GM18867 (cell line): ENCODE results near the gene ZBTB24.
A peak's percentile ranks its signal among the peaks of the same experiment; 100 is the strongest.

ENCODE experiments used
- ATAC-seq: cut with Tn5 transposase; IDR thresholded peaks from one replicate; pipeline ENCODE4 v1.9.1; 2021; ENCODE audit warnings: mild to moderate bottlenecking, moderate library complexity; ENCODE audit not compliant: unreplicated experiment

The ZBTB24 gene

DNA sequence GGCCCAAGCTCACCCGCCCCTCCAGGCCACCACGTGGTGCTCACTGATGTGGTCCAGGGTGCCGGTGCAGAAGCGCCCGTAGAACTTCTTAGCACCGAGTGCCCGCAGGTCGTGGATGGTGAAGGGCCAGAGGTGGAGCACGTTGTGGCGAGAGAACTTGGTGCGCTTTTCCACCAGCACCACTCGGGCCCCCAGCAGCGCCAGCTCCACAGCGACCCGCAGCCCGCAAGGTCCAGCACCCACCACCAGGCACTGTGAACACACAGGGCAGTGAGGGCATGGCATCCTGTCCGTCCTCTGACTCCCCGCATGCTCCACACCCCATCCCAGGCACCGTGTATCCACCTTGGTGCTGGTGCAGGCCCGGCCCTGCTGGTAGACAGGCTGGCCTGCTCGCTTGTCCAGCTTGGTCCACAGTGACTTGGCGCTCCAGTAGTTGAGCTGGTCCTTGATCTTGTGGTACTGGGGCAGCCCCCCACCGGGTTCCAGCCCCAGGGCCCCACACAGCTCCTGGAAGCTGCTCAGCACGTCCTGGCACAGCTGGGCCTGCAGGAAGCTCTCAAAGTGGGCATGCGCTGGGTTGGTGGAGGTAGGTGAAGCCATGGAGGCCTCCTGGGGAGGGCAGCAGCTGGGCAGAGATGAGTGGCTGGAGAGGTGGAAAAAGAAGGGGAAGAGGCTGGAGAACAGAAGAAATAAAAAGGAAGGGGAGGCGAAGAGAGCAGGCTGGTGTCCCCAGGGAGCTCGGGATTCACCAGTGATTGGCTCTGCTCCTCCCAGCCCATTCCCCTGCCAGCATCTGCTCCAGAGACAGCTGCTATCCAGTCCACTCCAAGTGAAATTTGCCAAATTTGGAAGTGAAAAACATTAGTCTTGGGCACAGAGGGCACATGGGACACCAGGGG is 29.2 kb downstream of the ZBTB24 start:
- ATAC-seq: no peak

DNA sequence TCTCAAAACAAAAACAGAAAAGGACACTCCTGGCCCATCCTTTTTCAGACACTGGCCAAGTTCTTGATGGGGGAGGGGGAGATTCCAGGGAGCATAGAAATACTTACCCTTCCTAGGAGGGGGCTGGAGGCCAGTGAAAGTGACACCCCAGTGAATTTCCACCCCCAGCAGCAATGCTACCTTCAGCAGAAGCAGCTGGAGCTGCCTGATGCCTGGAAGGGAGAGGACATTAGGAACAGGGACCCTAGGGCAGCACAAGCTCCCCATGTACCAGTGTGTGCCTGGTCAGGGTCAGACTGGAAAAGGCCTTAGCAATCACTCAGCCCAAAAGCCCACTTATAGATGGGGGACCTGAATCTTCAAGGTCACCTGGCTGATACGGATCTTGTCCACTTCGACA is 29.9 kb downstream of the ZBTB24 start:
- no peak for ATAC-seq

DNA sequence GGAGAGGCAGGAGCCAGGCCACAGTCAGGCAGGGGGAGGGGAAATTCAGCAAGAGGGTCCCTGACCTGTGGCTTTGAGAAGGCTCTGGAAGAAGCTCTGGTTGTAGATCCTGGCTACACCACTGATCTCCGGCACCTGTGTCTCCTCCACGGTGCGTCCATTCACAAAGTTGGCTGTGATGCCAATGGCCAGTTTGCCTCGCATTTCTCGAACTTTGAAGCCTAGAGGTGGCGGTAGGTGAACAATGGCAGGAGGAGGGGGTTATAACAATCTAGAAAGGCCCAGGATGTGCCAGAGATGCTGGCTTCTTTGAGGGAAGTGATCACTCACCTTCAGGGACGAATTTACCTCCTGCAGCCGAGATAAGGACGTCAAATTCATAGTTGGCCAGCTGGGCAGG is 30.8 kb downstream of the ZBTB24 start:
- ATAC-seq: no peak

DNA sequence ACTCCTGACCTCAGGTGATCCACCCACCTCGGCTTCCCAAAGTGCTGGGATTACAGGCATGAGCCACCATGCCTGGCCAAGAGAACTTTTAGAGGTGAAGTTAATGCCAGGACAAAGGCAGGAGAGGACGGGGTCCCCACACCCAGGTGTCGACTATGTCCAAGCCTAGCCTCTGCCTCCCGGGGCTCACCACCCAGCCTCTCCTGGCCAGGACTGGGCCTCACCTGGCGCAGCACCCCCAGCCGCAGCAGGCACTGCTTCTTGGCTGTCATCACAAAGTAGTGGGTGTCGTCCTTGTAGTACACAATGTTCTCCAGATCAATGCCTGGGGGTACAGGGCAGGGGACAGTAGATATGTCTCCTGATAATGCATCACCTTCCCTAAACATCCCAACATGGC is 31.6 kb downstream of the ZBTB24 start:
- ATAC-seq: no peak

DNA sequence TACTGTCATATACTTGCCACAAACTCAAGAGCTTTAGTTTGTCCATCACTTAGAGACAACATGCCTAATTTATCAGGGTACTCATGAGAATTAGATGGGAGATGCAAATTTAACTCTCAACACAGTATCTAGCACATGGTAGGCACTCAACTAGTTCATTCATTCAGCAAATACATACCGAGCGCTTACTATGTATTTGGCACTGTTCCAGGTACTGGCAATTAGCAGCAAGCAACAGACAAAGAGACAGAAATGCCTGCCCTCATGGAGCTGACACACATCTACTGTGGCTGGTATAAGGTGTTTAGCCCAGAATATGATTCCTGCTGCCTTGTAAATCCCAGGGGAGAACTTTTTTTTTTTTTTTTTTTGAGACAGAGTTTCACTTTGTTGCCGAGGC is 32.2 kb downstream of the ZBTB24 start:
- ATAC-seq: no peak

DNA sequence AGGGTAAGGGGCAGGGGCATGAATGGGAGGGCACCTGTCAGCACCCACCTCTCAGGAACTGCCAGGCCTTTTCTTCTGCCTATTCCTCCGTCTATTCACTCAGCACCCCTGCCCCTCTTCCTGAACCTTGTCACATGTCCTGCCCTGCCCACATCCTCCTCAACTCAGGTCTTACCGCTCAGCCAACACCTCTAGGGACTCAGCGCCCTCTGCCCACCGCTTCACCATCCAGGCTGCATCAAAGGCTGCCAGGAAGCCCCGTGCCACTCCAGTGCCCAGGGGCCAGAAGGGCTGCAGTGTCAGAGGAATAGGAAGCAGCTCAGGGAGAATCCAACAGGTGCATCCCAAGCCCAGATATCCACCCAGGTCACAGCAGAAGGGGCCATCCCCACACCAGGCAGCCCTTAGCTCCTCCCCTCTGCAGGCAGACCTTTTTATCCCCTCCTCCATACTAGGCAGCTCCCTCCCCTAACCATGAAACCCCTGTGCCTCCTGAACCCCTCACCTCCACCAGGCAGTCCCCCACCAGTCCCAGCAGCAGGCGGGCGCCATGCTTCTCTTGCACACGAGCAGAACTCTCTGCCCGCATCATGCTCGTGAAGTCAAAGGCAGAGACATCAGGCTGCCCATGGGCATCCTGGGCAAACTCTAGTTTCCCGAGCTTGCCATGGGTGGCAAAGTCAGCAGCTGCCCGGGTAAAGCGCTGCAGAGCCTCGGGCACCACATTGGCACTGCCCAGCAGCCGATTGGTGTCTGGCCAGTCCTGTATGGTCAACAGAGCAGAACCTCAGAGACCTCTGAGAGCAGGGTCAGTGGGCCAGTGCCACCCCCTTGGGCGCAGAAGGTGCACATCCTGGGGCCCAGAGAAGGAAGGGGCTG is 33.0 kb downstream of the ZBTB24 start:
- ATAC-seq: no peak

DNA sequence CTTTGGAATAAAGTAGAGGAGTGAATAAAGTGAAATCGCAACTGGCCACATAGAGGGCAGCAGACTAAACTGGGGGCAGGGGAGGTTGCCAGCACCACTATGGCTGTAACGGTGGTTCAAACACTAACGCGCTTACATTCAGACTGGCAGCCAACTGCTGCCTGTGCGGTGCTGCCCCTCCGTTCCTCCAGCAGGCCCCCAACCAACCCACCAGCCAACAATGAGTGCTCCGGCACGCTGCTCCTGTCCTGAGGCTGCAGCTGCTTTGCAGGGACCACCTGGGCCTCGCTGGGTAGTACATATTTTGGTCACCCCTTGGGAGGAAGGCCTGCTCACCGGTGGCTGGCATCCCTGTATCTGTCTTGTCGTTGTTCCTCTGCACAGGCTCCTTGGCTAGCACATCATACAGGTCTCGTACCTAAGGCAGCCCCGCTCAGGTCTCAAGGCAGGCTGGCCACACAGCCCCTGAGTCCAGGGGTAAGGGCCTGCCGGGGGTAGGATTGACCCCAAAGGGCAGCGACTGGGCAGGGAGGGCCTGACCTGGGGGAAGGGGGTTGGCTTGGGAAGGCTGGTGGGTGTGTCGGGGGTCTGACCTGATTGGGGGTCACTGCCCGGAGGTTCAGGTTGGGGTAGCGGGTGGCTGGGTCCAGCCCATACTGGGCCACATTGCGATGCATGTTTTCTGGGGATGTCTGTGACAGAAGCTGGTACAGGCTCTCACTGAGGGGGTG is 33.8 kb downstream of the ZBTB24 start:
- no peak for ATAC-seq

DNA sequence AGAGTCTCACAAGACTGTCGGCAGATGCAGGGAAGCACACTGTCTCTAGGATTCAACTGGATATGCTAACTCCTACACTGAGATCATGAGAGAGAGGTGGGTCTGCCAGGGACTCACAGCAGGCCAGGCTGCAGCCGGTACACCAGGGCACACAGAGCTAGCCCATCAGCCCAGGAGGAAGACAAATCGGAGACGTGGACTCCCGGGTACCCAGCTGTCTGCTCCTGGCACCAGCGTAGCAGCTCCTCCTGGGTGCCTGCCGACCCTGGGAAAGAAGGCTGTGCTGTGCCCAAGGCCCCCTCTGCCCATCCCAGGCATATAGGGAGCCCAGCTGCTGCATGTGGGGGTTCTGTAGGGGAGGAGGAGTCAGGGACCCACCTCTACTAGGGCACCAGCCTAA is 34.4 kb downstream of the ZBTB24 start:
- no peak for ATAC-seq

DNA sequence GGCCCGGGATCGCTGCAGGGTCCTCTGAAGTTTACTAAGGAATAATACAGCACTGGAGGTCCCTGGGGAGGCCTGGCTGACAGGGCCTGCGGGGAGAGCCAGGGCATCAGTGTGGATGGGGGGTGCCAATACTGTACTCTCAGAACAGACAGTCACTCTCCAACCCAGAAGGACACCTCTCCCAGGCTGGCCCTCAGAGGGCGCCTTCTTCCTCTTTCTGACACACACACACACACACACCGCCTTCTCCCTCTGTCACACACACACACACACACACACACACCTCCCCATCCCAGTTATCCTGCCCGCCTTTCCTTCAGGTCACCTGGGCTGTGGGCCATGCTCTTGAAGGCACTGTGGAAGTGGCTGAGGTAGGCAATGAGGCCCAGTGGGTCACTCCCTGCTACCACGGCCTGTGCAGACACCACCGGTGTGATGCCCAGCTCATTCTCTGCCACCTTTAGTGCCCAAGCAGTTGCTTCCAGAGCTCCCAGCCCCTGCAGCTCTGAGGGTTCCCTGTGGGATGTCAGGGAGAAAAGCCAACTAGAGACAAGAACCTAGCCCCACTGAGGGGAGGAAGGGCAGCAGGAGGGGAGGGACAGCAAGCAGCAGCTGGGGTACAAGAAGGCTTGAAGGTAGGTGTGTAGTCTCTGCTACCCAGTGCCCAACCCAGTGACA is 35.0 kb downstream of the ZBTB24 start:
- no peak for ATAC-seq

DNA sequence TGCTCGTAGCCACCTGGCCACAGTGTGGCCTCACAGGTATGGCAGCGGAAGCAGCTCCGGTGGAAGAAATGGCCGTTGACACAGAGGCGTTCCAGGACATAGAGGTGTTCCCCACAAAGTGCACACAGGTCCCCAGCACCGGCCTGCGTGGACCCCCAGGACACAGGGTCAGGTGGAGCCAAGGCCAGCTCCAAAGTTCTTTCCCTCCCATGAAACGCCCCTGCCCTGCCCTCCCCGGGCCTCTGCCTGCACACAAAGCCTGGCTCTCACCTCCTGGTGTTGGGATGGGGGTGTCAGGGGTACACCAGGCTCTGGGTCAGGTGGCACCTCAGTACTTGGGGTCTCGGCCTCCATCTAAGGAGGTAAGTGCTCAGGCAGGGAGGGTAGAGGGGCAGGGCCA is 35.9 kb downstream of the ZBTB24 start:
- no peak for ATAC-seq

DNA sequence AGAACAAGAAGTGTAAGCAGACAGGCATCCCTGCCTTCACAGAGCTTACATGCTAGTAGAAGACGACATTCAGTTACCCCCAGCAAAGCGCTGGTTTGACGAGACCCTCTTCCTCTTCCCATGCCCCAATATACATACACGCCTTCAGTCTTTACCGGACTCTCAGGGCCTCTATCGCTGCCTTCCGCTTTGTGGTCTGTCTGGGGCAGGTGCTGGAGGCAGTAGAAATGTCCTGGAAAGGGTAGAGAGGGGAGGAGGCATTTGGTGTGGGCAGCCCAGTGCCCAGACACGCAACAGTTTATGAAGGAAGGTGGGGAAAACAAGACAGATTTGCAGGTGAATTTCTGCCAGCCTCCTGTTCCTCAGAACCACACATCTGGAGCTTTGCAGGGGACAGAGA is 36.5 kb downstream of the ZBTB24 start:
- no peak for ATAC-seq

DNA sequence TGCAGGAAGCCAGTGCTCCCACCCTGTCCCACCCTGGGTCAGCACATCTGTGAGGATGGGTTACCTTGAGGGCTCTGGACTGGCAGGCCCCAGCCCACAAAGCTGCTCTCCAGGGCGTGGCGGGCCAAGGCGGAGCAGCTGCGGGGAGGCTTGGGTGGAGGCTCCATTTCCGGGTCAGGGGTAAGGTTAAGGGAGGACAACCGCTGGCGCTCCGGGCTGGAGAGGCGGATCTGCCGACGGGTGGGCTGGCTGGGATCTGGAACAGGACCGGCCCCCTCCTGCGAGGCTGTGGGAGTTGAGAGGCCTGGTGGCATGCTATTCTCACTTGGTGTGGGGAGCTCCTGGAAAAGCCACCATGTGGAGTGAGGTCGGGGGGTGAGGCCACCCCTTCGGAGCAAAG is 36.9 kb downstream of the ZBTB24 start:
- ATAC-seq: no peak

DNA sequence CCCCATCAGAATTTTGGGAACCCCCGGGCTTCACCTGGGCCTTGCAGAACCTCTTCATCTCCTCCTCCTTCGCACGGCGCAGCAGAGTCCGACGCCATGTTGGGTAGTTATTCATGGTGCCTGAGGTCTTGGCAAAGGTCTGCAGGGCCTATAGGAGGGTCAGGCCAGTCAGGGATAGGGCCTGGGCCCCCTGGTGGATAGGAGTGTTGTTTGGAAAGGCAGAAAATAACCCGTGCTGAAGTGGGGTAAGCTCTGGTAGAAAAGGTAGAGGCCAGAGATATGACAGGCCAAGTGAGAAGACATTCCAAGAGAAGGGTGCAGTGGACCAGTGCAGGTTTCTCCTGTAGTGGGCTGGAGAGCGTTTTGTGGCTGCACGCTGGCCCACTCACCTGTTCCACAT is 37.6 kb downstream of the ZBTB24 start:
- ATAC-seq: no peak

DNA sequence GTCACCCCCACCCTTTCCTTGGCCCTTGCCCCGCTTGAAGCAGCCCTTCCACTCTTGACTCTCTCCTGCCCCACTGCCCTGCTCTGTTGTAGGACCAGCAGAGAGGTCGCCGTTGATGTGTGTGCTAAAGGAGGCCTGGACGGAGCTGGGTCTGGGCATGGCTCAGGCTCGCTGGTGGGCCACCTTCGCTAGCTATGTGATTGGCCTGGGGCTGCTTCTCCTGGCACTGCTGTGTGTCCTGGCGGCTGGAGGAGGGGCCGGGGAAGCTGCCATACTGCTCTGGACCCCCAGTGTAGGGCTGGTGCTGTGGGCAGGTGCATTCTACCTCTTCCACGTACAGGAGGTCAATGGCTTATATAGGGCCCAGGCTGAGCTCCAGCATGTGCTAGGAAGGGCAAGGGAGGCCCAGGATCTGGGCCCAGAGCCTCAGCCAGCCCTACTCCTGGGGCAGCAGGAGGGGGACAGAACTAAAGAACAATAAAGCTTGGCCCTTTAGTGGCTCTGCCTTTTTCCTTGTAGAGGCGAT is 39.5 kb downstream of the ZBTB24 start:
- ATAC-seq: no peak

DNA sequence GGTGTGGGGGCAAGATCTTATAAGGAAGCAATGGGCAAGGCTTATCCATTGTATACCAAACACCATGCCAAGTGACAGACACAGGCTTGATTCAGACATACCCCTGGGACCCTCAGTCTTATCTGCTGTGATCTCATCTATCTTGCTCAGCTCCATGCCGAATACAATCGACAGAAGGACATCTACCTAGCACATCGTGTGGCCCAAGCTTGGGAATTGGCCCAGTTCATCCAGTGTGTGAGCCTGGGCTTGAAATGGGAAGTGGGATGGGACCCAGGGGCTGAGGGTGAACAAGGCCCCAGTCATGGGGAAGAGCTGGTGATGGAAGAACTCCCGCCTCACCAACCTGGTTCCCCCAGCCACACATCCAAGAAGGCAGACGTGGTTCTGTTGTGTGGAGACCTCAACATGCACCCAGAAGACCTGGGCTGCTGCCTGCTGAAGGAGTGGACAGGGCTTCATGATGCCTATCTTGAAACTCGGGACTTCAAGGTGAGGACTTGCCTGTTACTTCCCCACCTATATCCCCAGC is 40.6 kb downstream of the ZBTB24 start:
- ATAC-seq: no peak

DNA sequence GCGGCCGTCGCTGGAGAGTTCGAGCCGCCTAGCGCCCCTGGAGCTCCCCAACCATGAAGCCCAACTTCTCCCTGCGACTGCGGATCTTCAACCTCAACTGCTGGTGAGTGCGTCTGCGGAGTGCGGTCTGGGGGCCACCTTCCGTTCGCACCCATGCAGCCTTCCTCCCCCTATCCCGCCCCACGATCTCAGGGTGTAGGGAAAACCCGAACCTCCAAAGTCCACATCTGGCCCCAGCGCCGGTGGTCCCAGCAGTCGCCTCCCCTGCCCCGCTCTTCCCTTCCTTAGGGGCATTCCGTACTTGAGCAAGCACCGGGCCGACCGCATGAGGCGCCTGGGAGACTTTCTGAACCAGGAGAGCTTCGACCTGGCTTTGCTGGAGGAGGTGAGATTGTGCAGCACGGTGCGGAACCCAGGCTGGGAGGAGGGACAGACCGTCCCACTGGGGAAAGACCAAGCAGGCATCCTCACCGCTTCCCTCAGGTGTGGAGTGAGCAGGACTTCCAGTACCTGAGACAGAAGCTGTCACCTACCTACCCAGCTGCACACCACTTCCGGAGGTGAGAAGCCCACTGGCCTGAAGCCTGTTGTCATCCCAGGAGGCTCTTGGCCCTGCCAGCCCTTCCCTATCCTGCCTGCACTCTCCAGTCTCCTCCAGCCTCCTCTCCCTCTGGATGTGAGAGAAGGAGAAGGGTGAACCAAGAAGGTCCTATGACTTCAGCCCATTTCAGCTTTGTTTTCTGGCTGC is 41.8 kb downstream of the ZBTB24 start:
- ATAC-seq: peak; percentile 14

DNA sequence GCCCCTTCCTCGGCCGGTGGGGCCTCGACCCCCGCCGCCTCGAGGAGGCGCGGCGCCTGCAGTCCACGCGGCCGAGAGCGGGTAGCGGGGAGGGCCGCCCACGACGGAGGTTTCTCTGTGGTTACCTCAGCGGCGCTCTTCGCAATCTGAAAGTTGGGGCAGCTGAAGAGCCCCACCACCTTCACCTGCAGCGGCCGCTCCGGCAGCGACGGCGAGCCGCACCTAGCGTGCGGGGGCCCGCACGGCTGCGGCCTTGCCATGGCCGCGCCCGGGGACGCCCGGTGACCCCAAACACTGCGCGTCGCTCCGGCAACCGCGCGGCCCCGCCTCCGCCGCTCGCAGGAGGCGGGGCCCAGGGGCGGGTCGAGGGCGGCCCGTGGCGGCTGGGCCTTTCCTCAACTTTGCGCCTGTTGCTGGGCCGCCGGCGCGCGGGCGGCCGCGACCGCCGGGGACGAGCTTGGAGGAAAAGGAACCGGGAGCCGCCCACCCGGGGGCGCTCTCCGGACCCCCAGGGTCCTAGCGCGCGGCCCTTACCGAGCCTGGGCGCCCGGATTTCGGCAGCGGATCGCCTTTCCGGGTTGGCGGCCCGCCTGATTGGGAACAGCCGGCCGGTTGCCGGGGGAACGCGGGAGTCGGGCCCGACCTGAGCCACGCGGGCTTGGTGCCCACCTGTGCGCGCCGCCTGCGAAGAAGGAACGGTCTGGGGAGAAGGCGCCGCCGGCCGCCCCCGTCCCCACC is 42.5 kb downstream of the ZBTB24 start, which contains the start of the genes PPIL6 and SMPD2:
Gene PPIL6, minus strand, starts transcription at position 298 of the 738 bp plus-strand sequence. Its CDS starts 38 bp downstream, at position 260.
Gene SMPD2, plus strand, starts transcription at position 394 of the 738 bp plus-strand sequence. CDS start 398 bp downstream, outside the sequence.
- peak; percentile 91 for ATAC-seq

DNA sequence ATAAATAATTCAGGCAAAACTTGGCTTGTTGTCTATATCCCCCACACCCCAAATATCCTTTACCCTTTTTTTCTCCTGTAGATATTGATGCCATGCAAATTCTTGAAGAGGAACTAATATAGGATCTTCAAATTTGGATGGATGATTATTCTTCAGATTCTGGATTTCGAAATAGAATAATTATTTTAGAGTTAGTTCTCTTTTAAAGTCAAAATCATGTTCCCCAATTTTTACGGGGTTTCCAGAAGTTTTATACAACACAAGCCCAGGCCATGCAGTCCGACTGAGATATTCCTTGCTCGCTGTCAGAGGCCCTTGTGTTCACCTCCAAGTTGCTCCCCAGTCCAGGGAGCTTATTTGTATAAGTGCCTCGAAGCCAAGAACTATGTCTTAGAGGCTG is 47.0 kb downstream of the ZBTB24 start:
- ATAC-seq: no peak

DNA sequence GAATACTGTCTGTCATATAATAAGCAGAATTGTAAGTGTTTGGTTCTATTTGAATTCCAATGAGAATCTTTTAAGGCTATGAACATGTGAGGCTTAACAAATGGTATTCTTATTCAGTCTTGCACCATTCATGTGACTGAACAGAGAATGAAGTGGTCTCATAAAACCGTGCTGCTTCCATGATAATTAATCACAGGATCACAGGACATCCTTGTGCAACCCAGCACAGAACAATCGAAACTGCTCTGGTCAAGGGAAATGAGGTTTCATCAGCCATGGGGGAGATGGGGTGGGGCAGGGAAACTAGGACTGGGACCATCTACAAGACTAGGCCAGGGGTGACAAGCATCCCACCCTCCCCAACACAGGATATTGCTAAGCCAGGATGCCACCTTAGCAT is 48.6 kb downstream of the ZBTB24 start:
- no peak for ATAC-seq
